HEK293T (cell line): ENCODE data around the gene ARL5C.

ENCODE experiments used
- FOXK2 ChIP-seq: fragments of 450-650 bp; IDR thresholded peaks from 2 replicates; pipeline ENCODE4 v1.6.1; 2016; ENCODE audit warnings: mild to moderate bottlenecking
- SP1 ChIP-seq: fragments of 450-650 bp; IDR thresholded peaks from 2 replicates; pipeline ENCODE4 v1.6.1; 2017
- SUZ12 ChIP-seq: fragments of 450-650 bp; IDR thresholded peaks from 2 replicates; pipeline ENCODE4 v1.6.1; 2016; ENCODE audit warnings: mild to moderate bottlenecking

DNA sequence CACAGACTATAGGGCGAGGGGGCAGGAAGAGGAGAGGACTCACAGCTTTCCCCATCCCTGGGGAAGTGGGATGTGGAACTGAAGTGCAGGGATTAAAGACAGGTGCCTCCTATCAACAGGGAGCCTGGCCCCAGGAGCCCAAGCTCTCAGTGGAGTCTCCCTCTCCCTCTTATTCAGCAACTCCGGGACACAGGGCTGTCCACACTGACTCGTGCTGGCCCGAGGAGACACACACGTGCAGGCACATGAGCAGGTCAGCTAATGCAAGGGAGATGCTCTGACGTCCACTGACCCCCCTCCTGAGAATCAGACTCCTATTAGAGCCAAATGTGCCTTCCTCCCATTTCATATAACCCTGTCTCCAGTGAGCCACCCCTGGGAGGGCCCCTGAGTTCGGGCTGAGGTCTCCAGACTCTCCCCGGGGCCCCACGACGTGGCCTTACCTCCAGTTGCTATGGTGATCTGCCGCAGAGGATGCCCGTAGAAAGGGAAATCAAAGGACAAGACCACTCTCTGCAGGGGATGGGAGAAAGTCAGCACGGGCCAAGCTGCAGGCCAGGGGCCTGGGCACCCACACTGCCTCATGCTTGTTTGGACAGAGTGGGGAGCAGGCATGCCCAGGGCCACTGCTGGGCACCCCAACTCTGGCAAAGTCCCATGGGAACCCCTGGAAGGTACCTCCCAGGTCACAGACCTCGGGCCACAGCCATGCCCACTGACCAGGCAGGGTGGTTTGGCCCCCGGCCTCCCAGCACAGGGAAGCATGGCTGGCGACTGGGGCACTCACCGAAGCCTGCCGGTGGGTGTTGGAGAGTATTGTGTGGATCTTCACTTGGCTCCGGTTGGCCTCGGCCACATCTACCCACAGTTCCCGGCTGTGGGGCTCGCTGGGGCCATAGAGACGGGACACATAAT, 57.2 kb downstream of the ARL5C start:
- TF ChIP-seq FOXK2: no peak
- no peak for TF ChIP-seq SP1
- TF ChIP-seq SUZ12: no peak
